HG02623 (cell line): ENCODE results near the gene HEATR5B.

Experiments used
- ATAC-seq: cut with Tn5 transposase; IDR thresholded peaks from one replicate; pipeline ENCODE4 v1.9.1; 2021; ENCODE audit warnings: moderate library complexity; ENCODE audit not compliant: unreplicated experiment

Gene HEATR5B

DNA sequence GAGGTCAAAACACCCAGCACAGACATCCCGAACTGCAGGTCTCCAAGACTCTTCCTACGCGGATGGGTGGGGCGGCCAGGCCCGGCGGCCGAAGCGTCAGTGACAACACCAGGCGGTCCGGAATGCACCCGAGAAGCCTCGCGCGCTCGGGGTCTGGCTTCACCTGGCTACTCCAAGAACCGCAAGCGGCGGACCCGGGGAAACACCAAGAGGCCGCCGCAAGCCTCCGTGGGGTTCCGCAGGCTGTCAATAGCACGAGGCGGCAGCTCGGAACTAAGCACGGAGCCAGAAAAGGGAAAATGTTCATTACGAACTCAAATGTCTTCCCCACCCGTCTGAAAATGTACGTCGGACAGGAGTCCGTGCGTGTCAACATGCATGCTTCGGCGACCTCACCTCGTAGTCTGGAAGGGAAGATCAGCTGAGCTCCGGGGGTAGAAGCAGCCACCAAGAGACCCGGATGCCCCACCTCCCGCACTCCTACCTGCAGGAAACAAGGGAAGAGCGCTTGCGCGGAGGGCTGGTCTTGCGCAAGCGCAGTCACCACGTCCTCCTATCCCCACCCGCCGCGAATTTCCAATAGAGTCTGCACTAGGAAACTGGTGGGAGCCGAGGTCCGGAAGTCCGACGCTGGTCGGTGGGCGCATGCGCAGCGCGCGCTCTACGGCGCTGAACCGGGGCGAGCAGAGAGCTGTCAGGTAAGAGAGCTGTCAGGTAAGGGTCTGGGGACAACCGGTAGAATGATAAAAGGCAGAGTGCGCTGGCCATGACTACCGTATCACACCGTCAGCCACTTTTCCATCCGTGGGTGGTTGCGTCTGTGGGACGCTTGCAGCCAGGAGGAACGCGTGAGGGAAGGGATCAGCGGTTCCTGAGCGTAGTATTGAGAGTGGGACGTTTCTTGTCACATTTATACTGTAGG lies at the start of gene HEATR5B, which contains the start of gene GPATCH11:
Gene HEATR5B, minus strand, starts transcription at position 500 of the 922 bp plus-strand sequence. CDS start 958 bp downstream, outside the sequence.
Gene GPATCH11, plus strand, starts transcription at position 646 of the 922 bp plus-strand sequence. CDS start 3,864 bp downstream, outside the sequence.
- ATAC-seq: peak; percentile 89

DNA sequence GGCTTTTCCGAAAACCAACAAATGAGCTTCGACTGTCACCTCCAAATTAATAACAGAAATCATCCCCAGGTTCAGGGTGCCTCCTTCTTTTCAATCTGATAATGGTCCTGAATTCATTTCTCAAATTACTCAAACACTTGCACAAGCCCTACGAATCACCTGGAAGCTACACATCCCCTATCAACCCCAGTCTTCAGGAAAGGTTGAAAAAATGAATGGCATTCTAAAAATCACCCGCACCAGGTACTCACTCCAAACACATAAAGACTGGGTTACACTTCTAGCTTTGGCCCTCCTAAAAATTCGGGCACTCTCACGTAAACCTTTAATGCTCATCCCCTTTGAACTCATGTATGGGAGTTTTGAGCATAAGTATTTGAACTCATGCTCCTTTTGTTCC lies 48.7 kb upstream of the HEATR5B start:
- ATAC-seq: no peak

DNA sequence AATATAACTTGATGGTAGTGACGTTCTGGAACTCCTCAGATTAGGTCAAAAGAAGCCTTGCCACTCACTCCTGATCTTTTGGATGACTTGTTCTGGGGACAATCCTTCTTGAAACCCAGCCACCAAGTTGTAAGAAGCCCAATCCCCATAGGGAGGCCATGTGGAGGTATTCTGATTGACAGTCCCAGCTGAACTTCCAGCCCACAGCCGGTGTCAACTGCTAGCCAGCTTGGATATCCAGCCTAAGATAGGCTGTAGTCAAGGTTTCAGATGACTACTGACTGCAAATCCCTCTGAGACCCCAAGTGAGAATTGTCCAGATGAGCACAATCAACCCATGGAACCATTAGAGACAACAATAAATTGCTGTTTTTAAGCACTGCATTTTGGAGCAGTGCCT lies 41.2 kb upstream of the HEATR5B start:
- ATAC-seq: no peak

DNA sequence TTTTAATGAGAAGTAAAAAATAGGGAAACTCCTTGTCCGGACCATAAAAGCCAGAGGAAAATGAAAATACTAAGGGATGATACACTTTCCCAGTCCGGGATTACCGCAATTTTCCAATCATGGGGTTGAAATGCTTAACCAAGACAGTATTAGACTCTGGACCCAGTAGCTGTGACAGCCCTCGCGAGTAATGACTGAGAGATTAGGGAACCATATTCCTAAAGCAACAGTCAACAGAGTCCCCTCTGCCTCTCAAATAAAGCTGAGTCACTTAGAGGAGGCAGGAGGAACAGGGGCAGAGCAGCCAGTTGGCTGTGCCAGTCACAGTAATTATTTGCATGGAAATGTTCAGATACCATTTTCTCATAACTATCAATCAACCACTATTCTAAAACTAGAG lies 35.0 kb upstream of the HEATR5B start:
- ATAC-seq: no peak

DNA sequence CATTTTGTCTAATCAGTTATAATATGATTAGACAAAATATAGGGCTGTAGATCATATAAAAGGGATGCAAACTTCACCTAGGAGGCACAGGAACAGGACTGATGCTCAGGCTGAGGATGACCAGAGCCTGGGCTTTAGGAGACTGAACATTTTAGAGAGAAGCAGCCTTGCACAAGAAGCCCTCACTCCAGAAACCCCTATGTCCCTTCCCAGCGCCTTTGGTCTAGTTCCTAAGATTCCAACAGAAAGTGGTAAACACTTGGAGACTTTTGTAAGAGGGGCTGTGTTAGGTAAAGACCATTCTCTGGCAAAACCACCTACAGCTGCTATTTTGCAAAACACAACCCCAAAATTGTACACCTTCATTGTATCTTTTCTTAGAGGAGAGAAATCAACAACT lies 33.4 kb upstream of the HEATR5B start:
- ATAC-seq: no peak

DNA sequence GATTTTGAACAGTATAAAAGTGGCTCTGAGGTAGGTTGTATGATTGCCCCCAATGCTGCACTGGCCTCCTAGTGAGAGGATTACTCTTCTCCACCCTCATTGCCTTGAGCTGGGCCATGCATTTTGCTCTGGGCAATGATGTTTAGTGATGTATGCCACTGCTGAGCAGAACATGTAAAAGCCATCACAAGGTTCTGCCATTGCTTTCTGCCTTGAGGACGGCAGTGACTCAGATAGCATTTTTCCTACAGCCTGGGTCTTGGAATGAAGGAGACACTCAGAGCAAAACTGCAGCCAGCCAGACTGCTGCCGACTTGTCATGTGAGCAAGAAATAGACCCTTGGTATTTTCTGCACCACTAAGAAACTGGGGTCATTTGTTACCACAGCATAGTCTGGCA lies 27.8 kb upstream of the HEATR5B start:
- ATAC-seq: no peak

DNA sequence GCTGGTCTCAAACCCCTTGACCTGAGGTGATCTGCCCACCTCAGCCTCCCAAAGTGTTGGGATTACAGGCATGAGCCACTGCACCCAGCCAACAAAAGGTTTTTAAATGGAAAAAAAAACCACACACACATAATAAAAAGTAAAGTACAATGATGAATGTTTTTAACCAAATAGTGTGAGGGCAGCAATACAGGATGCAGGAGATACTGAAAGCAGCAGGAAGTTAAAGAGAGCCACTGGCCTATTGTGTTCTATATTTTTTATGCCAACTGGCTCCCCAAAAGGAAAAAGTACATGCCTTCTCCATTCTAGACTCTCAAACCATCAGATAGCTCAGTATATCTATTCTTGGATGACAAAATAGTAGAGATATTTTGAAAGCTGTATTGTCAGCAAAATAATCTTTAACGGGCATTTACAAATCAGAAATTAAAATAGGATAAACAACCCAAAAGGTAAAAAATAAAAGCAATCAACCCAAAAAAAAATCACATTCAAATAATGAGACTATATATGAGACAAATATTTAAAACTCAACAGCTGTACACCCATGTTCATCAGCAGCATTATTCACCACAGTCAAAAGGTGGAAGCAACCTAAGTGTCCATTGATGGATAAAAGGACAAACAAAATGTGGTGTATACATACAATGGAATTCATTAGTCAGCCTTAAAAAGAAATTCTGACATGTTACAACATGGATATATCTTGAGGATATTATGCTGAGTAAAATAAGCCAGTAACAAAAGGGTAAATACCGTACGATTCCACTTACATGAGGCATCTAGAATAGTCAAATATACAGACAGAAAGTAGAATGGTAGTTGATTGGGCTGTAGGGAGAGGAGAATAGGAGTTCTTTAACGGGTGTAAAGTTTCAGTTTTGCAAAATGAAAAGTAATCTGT lies 26.4 kb upstream of the HEATR5B start:
- ATAC-seq: no peak

DNA sequence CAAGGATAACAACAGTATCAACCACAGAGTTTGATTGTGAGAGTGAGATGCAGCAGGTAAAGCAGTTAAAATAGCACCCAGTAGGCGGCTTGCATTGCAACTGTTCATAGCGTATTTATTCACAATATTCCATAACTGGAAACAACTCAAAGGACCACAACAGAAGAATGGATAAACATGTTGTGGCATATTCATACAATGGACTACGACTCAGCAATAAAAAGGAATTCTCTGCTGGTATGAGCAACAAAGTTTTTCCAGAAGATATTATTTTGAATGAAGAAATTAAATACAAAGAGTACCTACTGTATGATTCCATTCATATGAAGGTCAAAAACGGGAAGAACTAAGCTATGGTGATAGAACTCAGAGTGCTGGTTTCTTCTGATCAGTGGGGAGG lies 25.4 kb upstream of the HEATR5B start:
- no peak for ATAC-seq

DNA sequence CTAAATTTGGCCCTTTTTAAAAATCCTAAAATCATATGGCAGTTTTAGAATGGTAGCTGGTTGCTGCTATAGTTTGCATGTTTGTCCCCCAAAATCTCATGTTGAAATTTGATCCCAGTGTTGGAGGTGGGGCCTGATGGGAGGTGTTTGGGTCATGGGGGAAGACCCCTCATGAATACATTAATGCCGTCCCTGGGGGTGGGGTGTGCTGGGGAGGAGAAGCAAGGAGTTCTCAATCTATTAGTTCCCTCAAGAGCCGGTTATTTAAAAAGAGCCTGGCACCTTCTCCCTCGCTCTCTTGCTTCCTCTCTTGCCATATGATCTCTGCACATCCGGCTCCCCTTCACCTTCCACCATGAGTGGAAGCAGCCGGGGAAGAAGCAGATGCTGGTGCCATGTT lies 21.0 kb upstream of the HEATR5B start:
- no peak for ATAC-seq

DNA sequence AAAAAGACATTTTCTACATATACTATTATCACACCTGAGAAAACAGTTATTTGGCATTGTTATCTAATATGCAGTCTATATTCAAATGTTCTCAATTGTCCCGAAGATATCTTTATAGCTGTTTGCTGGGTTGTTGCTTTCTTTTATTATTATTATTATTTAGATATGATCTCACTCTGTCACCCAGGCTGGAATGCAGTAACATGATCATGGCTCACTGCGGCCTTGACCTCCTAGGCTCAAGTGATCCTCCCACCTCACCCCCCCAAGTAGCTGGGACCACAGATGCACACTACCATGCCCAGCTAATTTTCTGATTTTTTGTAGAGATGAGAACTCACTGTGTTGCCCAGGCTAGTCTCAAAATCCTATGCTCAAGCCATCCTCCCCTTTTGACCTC lies 20.0 kb upstream of the HEATR5B start:
- no peak for ATAC-seq

DNA sequence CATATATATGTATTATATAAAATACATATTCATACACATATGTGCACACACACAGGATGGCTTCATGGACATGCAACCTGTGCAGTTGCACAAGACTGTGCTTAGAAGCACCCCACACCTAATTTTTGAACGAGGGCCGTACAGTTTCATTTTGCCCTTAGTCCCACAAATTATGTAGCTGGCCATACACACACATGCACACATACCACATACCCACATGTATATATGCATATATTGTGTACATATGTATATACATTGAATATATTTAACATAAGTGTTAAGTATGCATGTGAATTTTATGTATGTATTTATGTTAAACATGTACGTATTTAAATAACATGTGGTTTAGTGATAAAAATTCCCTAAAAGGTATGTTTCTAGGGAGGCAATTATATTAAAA lies 18.4 kb upstream of the HEATR5B start:
- no peak for ATAC-seq

DNA sequence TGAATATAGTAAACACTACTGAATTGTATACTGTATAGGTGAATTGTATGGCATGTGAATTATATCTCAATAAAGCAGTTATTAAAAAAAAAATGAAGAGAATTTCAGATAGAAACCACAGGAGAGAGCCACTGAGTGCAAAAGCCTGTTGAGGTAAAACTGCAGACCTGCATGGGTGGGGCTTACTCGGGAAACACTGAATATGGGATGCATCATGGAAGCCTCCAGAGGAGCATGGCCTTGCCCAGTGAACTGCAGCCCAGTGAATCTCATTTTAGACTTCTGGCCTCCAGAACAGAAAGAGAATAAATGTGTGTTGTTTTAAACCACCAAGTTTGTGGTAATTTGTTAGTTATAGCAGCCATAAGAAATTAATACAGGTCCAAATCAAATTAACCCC lies 15.9 kb upstream of the HEATR5B start:
- no peak for ATAC-seq

DNA sequence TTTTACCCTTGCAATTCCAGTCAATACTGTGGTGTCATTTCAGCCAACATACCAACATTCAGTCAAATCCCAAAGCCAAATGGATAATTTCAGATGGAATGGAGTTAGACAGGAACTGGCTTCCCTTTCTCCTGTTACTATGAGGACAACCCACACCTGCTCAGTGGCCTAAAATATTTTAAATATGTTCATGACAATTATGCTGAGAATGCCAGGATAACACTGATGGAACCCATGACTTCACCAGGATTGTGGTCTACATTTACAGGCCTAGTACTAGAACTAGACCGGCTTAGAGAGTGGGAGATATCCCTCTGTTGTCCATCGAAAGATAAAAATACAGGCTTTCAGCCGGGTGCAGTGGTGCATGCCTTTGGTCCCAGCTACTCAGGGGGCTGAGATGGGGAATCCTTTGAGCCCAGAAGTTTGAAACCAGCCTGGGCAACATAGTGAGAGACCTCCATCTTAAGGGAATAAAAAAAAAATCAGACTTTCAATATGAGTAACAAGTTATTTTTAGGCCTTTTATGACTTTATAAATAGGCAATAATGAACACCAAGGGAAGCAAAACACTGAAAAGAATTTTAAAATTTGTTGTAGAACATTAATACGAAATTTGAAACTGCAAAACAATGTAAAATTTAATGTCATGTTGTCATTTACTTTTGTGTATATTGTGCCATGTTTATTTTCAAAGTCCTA lies 14.4 kb upstream of the HEATR5B start:
- ATAC-seq: no peak

DNA sequence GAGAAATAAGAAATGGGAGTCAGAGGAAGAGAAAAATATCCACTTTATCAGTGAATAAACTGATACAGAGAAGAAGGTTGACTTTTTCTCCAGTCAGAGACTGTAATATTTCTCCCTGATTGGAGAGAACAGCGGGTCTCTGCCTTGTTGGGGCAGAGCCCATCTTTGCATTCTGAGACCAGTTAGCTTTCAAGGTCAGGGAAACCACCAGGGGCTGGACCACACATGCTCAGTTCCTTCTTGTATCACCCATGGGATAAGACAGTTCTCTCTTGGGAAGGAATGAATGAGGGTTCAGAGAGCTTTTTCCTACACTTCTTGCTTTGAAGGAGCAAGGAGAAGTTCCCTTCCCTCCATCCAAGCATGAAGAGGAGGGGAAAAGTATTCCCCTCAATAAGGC lies 12.4 kb upstream of the HEATR5B start:
- no peak for ATAC-seq

DNA sequence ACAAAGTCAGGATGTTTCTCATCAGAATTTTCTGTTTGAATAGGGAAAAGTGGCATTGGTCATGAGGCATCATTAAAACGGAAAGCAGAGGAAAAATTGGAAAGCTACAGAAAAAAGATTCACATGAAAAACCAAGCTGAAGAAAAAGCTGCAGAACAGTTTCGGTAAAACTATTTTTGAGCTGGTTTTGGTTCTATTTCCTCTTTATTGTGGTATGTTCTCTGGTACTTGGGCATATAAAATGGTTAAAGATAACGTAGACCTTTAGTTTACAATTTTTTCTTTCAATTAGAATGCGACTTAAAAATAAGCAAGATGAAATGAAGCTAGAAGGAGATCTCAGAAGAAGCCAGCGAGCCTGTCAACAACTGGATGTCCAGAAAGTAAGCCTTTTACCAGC lies 7.7 kb upstream of the HEATR5B start:
- peak; percentile 47 for ATAC-seq

DNA sequence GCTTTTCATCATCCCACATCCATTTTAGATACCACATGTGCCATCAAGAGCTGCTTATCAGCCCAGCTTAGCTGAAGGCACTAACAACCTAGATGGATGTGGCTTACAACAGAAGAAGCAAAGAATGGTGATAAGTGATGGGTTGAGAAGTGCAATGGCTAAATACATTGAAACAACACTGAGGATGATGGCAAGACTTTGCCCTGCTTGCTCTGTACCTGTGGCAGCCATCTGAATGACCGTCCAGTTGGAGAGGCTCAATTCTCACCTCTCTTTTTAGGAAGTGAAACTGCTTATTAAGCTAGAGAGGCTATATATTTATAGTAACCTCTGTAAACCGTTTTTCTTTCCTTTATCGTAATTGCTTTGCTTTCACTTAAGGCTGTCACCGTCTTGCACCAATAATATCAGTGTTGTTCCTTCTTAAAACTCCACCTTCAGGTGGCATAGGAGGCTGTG lies 5.9 kb upstream of the HEATR5B start:
- peak; percentile 90 for ATAC-seq

DNA sequence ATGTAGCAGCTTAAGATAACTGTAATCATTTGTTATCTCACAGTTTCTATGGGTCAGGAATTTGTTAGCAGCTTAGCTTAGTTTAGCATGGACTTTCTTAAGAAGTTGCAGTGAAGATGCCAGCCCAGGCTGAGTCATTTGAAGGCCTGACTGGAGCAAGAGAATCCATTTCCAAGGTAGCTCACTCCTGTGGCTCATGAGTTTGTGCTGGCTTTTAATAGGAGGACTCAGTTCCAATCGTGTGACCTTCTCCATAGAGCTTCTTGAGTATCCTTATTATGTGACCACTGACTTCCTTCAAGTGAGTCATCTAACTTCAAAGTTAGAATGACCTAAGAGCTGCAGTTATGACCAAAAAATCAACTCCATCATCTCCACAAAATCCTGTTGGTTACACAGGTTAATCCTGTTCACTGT lies 1.6 kb upstream of the HEATR5B start:
- no peak for ATAC-seq

DNA sequence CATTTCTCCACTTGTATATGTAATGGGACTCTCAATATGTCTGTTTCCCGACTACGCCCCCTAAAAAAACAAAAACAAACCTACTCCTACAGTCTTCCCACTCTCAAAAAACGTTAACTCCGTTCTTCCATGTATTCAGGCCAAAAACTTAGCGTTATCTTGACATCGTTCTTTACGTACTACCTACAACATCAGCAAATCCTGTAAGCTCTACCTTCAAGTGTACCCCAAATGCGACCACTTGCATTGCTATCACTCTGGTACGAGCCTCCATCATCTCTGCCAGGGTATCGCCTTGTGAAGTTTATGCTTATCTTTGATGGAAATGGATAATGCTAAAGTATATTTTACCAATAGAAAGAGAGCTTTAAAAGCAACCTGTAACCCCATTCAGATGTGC lies 625 bp upstream of the HEATR5B start:
- no peak for ATAC-seq

DNA sequence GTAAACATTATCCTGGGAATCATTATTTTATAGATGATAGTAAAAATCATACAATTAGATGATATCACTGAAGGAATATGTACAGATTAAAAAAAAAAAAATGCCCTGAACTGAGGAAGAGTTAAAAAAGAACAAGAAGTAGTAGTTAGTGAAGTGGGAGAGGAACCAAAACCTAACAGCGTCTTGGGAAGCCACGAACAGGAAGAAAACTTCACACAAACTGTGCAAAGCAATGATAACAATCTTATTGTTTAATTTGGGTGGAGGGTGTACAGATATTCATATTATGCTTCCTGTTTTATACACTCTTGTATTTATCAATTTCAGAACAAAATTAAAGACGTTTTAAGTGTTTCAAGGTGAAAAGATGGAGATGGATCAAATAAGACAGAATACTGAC lies 3.5 kb downstream of the HEATR5B start:
- no peak for ATAC-seq

DNA sequence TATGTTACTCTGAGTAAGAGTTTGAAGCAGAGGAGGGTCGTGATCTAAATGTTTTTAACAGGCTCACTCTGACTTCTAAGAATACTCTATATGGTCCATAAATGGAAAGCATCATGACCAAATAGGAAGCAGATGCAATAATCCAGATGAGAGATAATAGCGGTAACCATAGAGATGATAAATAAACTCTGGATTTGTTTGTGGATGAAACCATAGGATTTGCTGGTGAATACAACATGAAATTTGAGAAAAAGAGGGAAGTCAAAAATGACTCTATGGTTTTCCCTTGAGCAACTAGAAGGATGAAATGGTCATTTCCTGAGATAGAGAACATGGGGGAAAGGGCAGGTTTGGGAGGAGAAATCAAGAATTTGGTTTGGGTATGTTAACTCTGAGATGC lies 3.9 kb downstream of the HEATR5B start:
- no peak for ATAC-seq

DNA sequence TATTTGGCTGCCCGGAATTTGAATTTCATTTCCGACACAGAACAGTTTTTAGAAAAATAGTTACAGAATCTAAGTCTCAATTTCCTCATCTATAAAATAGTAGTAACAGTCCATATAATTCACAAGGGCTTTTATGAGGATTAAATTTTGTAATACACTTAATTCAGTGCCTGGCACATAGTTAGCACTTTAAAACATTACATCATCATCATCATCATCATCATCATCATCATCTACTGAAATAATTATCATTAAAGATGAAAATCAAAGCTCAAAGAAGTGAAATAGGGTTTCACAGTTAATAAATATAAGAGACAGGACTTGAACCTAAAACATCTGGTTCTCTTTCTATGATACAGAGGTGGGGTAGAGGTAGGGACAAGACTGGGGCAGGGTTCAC lies 13.2 kb downstream of the HEATR5B start:
- no peak for ATAC-seq
